Right renal cortex interstitium (tissue), 3 donors: ENCODE measurements around the gene NRAS. TPM values are rescaled to one million over a fixed set of nuclear protein-coding genes. Genes with fewer than 3 reads are reported as not detected.

Experiments used
- DNase-seq, 3 donors: peaks; one replicate each; pipeline ENCODE4 v3.0.0-alpha.2; 2013; ENCODE audit warnings: low read depth in 3 of 3, low spot score in 2 of 3
- polyA plus RNA-seq, 3 donors: library from polyadenylated mRNA; unstranded; fragments of 120-200 nt; gene quantifications; one replicate each; pipeline ENCODE4 v1.2.1, GENCODE V29; 2013; ENCODE audit not compliant: insufficient read length in 3 of 3

NRAS gene
- polyA plus RNA-seq, 3 donors: 69.9 to 74.0 (median 74.0) TPM

GRCh38 chr1:114729782-114730181 lies 13.2 kb upstream of the NRAS start:
- DNase-seq: no peak

GRCh38 chr1:114728553-114728952 lies 12.0 kb upstream of the NRAS start:
- no peak for DNase-seq

- DNase-seq: no peak
These were observed 8.7 kb upstream of the NRAS start for GRCh38 chr1:114725230-114725629.

- no peak for DNase-seq
These were observed 7.3 kb upstream of the NRAS start for GRCh38 chr1:114723915-114724314.

GRCh38 chr1:114723457-114723856 lies 6.9 kb upstream of the NRAS start:
- DNase-seq: no peak

- no peak for DNase-seq
These were observed 3.9 kb upstream of the NRAS start for GRCh38 chr1:114720492-114720891.

GRCh38 chr1:114719424-114719787 lies 2.8 kb upstream of the NRAS start:
- DNase-seq: no peak

- no peak for DNase-seq
These were observed 2.3 kb upstream of the NRAS start for GRCh38 chr1:114718661-114719423.

- no peak for DNase-seq
These were observed 643 bp downstream of the NRAS start for GRCh38 chr1:114715952-114716303.

- no peak for DNase-seq
These were observed 3.6 kb downstream of the NRAS start for GRCh38 chr1:114712977-114713376.

GRCh38 chr1:114710360-114710759 lies 6.2 kb downstream of the NRAS start:
- DNase-seq: no peak

- no peak for DNase-seq
These were observed 9.0 kb downstream of the NRAS start for GRCh38 chr1:114707604-114708003.

- no peak for DNase-seq
These were observed 13.3 kb downstream of the NRAS start for GRCh38 chr1:114703242-114703641.

GRCh38 chr1:114702737-114703136 lies 13.8 kb downstream of the NRAS start:
- no peak for DNase-seq

- no peak for DNase-seq
These were observed 14.6 kb downstream of the NRAS start for GRCh38 chr1:114701931-114702330.

GRCh38 chr1:114700036-114700600 lies 16.5 kb downstream of the NRAS start:
- DNase-seq: no peak

GRCh38 chr1:114696810-114697209 lies 19.8 kb downstream of the NRAS start:
- no peak for DNase-seq

- DNase-seq: no peak
These were observed 21.0 kb downstream of the NRAS start, which contains the start of gene AMPD1 for GRCh38 chr1:114695430-114696058. TSS of gene AMPD1 (minus strand) at chr1:114695546. CDS start at chr1:114695471, 75 bp downstream.

GRCh38 chr1:114694540-114695310 lies 21.8 kb downstream of the NRAS start:
- DNase-seq: no peak

- no peak for DNase-seq
These were observed 23.6 kb downstream of the NRAS start for GRCh38 chr1:114692947-114693346.

- no peak for DNase-seq
These were observed 25.5 kb downstream of the NRAS start for GRCh38 chr1:114691061-114691460.
